HCT116 (cell line): ENCODE data around the gene CLASP1. TPM values are rescaled to one million over a fixed set of nuclear protein-coding genes. Genes with fewer than 3 reads are reported as not detected.

Experiments
- ATAC-seq: fragments of 200-7000 bp; cut with Tn5 transposase; 2 replicates; pipeline ENCODE4 v1.9.1; 2020; ENCODE audit warnings: mild to moderate bottlenecking, moderate library complexity
- BruUV-seq: library from RNA; stranded (reverse); fragments of 400-500 nt; replicated peaks from 2 replicates; lab custom pipeline; 2021; lab: Mats Ljungman, UMichigan
- CTCF ChIA-PET: fragments of 300-600 bp; sonication (Branson Sonifier 250); formaldehyde crosslinking; loops from one replicate; lab custom pipeline; 2021; ENCODE audit warnings: antibody characterized with exemption; lab: Charles Lee
- POLR2A ChIA-PET: fragments of 300-600, 350-600 bp; sonication (Branson Sonifier 250); formaldehyde crosslinking; loops from one replicate; lab custom pipeline; 2021; ENCODE audit warnings: antibody characterized with exemption; lab: Charles Lee
- RAD21 ChIA-PET, 2 experiments: fragments of 300-600 bp; sonication (Branson Sonifier 250); formaldehyde crosslinking; loops; one replicate each; lab custom pipeline; 2023; ENCODE audit warnings: low total read pairs in 2 of 2; ENCODE audit not compliant: uncharacterized antibody in 2 of 2, unreplicated experiment in 2 of 2, low non-redundant PET in 1 of 2; lab: Charles Lee
- DNase-seq: peaks from one replicate; pipeline ENCODE4 v3.0.0-alpha.2; 2010; ENCODE audit warnings: low read depth, low spot score
- H2AFZ ChIP-seq: fragments of 200-600 bp; shearing (Covaris generic), sonication (generic); 2 replicates; pipeline ENCODE4 v1.6.1; 2017; ENCODE audit warnings: low read depth, mixed run types, mixed read lengths, antibody characterized with exemption, low read length; ENCODE audit not compliant: poor library complexity, severe bottlenecking
- H3K27ac ChIP-seq: 2 replicates; pipeline ENCODE4 v1.5.1; 2012; ENCODE audit warnings: low read depth, low read length
- H3K27me3 ChIP-seq: fragments of 200-600 bp; sonication (generic); 2 replicates; pipeline ENCODE4 v1.6.1; 2016; ENCODE audit warnings: mixed run types, low read length, mixed read lengths; ENCODE audit not compliant: insufficient read depth
- H3K36me3 ChIP-seq, 2 experiments: fragments of 200-500 bp in 1 of 2; fragments of 200-600 bp in 1 of 2; sonication (Bioruptor generic) in 1 of 2; sonication (generic) in 1 of 2; 2 replicates each; pipeline versions ENCODE4 v1.5.1 to v1.6.1; 2014 to 2016; ENCODE audit warnings: low read length in 2 of 2, inconsistent platforms in 1 of 2, mixed read lengths in 1 of 2, mixed run types in 1 of 2; ENCODE audit not compliant: insufficient read depth in 2 of 2, control insufficient read depth in 1 of 2
- H3K4me1 ChIP-seq, 2 experiments: fragments of 200-600 bp in 1 of 2; sonication (generic) in 1 of 2; 2 replicates each; pipeline versions ENCODE4 v1.5.1 to v1.6.1; 2012 to 2017; ENCODE audit warnings: low read length in 2 of 2, inconsistent platforms in 1 of 2, mild to moderate bottlenecking in 1 of 2, mixed read lengths in 1 of 2, mixed run types in 1 of 2, moderate library complexity in 1 of 2; ENCODE audit not compliant: insufficient read depth in 2 of 2, control insufficient read depth in 1 of 2
- H3K4me2 ChIP-seq: fragments of 200-600 bp; sonication (generic); 2 replicates; pipeline ENCODE4 v1.6.1; 2017; ENCODE audit warnings: mixed run types, low read length, mixed read lengths
- H3K4me3 ChIP-seq, 2 experiments: fragments of 200-600 bp in 1 of 2; sonication (generic) in 1 of 2; replicated peaks in 1 of 2; 2 replicates each; pipeline ENCODE4 v1.5.1; 2011 to 2016; ENCODE audit warnings: low read length in 2 of 2, control low read depth in 1 of 2, low read depth in 1 of 2, mild to moderate bottlenecking in 1 of 2, mixed read lengths in 1 of 2, mixed run types in 1 of 2
- H3K79me2 ChIP-seq: fragments of 200-600 bp; sonication (generic); 2 replicates; pipeline ENCODE4 v1.6.1; 2017; ENCODE audit warnings: mild to moderate bottlenecking, mixed run types, low read length, moderate library complexity, mixed read lengths; ENCODE audit not compliant: insufficient read depth
- H3K9ac ChIP-seq: fragments of 200-600 bp; sonication (generic); 2 replicates; pipeline ENCODE4 v1.6.1; 2016; ENCODE audit warnings: low read length, mixed read lengths
- H3K9me2 ChIP-seq: fragments of 200-600 bp; sonication (generic), shearing (Covaris generic); 2 replicates; pipeline ENCODE4 v1.6.1; 2017; ENCODE audit warnings: mixed run types, mild to moderate bottlenecking, moderate library complexity; ENCODE audit not compliant: insufficient read depth
- H3K9me3 ChIP-seq, 2 experiments: fragments of 200-500 bp in 1 of 2; fragments of 200-600 bp in 1 of 2; sonication (Bioruptor generic) in 1 of 2; sonication (generic) in 1 of 2; 2 replicates each; pipeline ENCODE4 v1.6.1; 2014 to 2017; ENCODE audit warnings: low read length in 2 of 2, mixed read lengths in 2 of 2, inconsistent platforms in 1 of 2, low read depth in 1 of 2, mild to moderate bottlenecking in 1 of 2, mixed run types in 1 of 2, moderate library complexity in 1 of 2; ENCODE audit not compliant: control insufficient read depth in 1 of 2, insufficient read depth in 1 of 2
- H4K20me1 ChIP-seq: fragments of 200-600 bp; sonication (generic), shearing (Covaris generic); 2 replicates; pipeline ENCODE4 v1.6.1; 2017; ENCODE audit warnings: mixed run types, mild to moderate bottlenecking, moderate library complexity; ENCODE audit not compliant: insufficient read depth
- CEBPB ChIP-seq: IDR thresholded peaks from 2 replicates; pipeline ENCODE4 v1.6.1; 2012; ENCODE audit warnings: low read depth
- ELF1 ChIP-seq: IDR thresholded peaks from 2 replicates; pipeline ENCODE4 v1.6.1; 2012; ENCODE audit warnings: low read depth, borderline replicate concordance
- EZH2 ChIP-seq: fragments of 200-600 bp; sonication (generic); IDR thresholded peaks from 2 replicates; pipeline ENCODE4 v1.6.1; 2017; ENCODE audit warnings: antibody characterized with exemption, mixed run types
- EZH2phosphoT487 ChIP-seq: fragments of 200-600 bp; IDR thresholded peaks from 2 replicates; pipeline ENCODE4 v1.6.1; 2018; ENCODE audit warnings: antibody characterized with exemption, borderline replicate concordance
- FOSL1 ChIP-seq: IDR thresholded peaks from 2 replicates; pipeline ENCODE4 v1.6.1; 2012; ENCODE audit warnings: low read depth
- POLR2A ChIP-seq: IDR thresholded peaks from 2 replicates; pipeline ENCODE4 v1.7.0; 2011; ENCODE audit warnings: borderline replicate concordance; ENCODE audit not compliant: insufficient read depth, insufficient read length; ENCODE audit errors: extremely low read depth
- POLR2AphosphoS5 ChIP-seq: IDR thresholded peaks from 2 replicates; pipeline ENCODE4 v1.6.1; 2011; ENCODE audit warnings: mild to moderate bottlenecking, low read depth, low read length, moderate library complexity
- RAD21 ChIP-seq: IDR thresholded peaks from 2 replicates; pipeline ENCODE4 v1.6.1; 2012; ENCODE audit warnings: low read depth, mild to moderate bottlenecking
- SIN3A ChIP-seq: IDR thresholded peaks from 2 replicates; pipeline ENCODE4 v1.6.1; 2012; ENCODE audit warnings: low read depth
- SP1 ChIP-seq: IDR thresholded peaks from 2 replicates; pipeline ENCODE4 v1.6.1; 2012; ENCODE audit warnings: low read depth
- SRF ChIP-seq: IDR thresholded peaks from 2 replicates; pipeline ENCODE4 v1.6.1; 2012; ENCODE audit warnings: low read depth
- TCF7L2 ChIP-seq: IDR thresholded peaks from 2 replicates; pipeline ENCODE4 v1.7.0; 2011; ENCODE audit warnings: borderline replicate concordance, inconsistent platforms; ENCODE audit not compliant: insufficient read depth, insufficient read length; ENCODE audit errors: extremely low read depth
- YY1 ChIP-seq: IDR thresholded peaks from 2 replicates; pipeline ENCODE4 v1.6.1; 2011; ENCODE audit warnings: low read length, low read depth, moderate library complexity, mild to moderate bottlenecking; ENCODE audit not compliant: insufficient replicate concordance; ENCODE audit errors: extremely low read depth
- ZFX ChIP-seq: fragments of 450-650 bp; IDR thresholded peaks from 2 replicates; pipeline ENCODE4 v1.6.1; 2017
- intact Hi-C: fragments of 100-400 bp; cut with micrococcal nuclease; formaldehyde crosslinking; loops from 2 replicates; pipeline ENCODE4 v1.10.0; 2022
- total RNA-seq: library from RNA; stranded (reverse); gene quantifications from one replicate; pipeline ENCODE4 v1.2.1, GENCODE V29; 2021; ENCODE audit not compliant: unreplicated experiment
- TF ChIP-seq, protein P1 (sequence below): IDR thresholded peaks from 2 replicates; pipeline ENCODE4 v1.6.1; 2011; ENCODE audit warnings: mild to moderate bottlenecking, low read length, moderate library complexity; ENCODE audit not compliant: insufficient replicate concordance; ENCODE audit errors: extremely low read depth
- TF ChIP-seq, protein P2 (sequence below): IDR thresholded peaks from 2 replicates; pipeline ENCODE4 v1.6.1; 2012; ENCODE audit warnings: low read depth
- TF ChIP-seq, protein P3 (sequence below), 3 experiments: fragments of 200-600 bp in 1 of 3; sonication (generic) in 1 of 3; IDR thresholded peaks in 2 of 3; conservative IDR thresholded peaks in 1 of 3; 2 replicates each; pipeline ENCODE4 v1.5.1; 2012 to 2017; ENCODE audit warnings: low read depth in 2 of 3, low read length in 2 of 3, antibody characterized with exemption in 1 of 3, borderline replicate concordance in 1 of 3, control low read depth in 1 of 3, mild to moderate bottlenecking in 1 of 3, mixed read lengths in 1 of 3, mixed run types in 1 of 3, moderate library complexity in 1 of 3; ENCODE audit not compliant: insufficient read depth in 1 of 3
- TF ChIP-seq, protein P4 (sequence below): IDR thresholded peaks from 2 replicates; pipeline ENCODE4 v1.6.1; 2012
- TF ChIP-seq, protein P5 (sequence below): IDR thresholded peaks from 2 replicates; pipeline ENCODE4 v1.6.1; 2012

CLASP1 gene
- total RNA-seq, 1 experiment from 2014 or later = 41.9 TPM

DNA sequence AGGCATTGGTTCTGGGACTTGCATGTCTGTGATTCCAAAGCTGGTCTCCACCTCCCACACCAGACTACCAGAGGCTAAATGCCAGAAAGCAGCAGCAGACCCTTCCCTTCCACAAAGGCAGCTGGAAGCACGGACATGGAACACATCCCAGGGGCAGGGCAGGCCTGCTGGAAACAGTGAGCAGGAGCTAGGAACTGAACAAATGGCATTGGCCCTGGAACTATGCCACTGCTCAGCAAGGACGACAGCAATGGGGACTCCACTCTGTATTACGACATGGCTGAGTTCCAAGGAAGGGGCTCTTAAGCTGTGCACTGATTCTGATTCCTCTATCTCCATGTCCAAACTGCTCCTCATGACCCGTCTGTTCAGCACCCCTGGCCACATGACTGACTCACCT, 286.5 kb downstream of the CLASP1 start:
- BruUV-seq = no TSS peak
- Histone ChIP-seq H3K4me3 (no peak overlapping the region), H3K27ac (no peak overlapping the region), H3K4me2 (no peak overlapping the region), H3K9ac (no peak overlapping the region), H3K79me2 (no peaks in the 10 kb centered on the region), H3K9me2 (no peaks in the 10 kb centered on the region), H3K36me3 (peaks cover 0 to 5% of the 10 kb centered on the region in 2 experiments; a peak in 1 of 4 replicates), H3K9me3 (no peaks in the 10 kb centered on the region), H4K20me1 (peaks cover 4% of the 10 kb centered on the region; the same call in 1 of the 2 replicates), H3K27me3 (no peaks in the 10 kb centered on the region), H3K4me1 (peaks cover 0 to 9% of the 10 kb centered on the region in 2 experiments; a peak in 1 of 4 replicates)
- no peak for DNase-seq
- RAD21 ChIA-PET = no interaction called here
- ATAC-seq = no peak
- intact Hi-C loops = no loop called here
- CTCF ChIA-PET = interaction anchor here (1.3 kb wide), 1 partner anchor 234 kb away, joined by 4 read pairs; no protein-coding TSS in a partner anchor
- POLR2A ChIA-PET = no interaction called here
- TF ChIP-seq POLR2AphosphoS5 (no peak), EZH2 (no peak), SP1 (no peak), FOSL1 (no peak), SIN3A (no peak), ZFX (no peak), EZH2phosphoT487 (no peak), ELF1 (no peak), TCF7L2 (no peak), YY1 (no peak), POLR2A (no peak), RAD21 (no peak), SRF (no peak), CEBPB (no peak)
- TF ChIP-seq, protein P1, sequence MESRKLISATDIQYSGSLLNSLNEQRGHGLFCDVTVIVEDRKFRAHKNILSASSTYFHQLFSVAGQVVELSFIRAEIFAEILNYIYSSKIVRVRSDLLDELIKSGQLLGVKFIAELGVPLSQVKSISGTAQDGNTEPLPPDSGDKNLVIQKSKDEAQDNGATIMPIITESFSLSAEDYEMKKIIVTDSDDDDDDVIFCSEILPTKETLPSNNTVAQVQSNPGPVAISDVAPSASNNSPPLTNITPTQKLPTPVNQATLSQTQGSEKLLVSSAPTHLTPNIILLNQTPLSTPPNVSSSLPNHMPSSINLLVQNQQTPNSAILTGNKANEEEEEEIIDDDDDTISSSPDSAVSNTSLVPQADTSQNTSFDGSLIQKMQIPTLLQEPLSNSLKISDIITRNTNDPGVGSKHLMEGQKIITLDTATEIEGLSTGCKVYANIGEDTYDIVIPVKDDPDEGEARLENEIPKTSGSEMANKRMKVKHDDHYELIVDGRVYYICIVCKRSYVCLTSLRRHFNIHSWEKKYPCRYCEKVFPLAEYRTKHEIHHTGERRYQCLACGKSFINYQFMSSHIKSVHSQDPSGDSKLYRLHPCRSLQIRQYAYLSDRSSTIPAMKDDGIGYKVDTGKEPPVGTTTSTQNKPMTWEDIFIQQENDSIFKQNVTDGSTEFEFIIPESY = no peak
- TF ChIP-seq, protein P2, sequence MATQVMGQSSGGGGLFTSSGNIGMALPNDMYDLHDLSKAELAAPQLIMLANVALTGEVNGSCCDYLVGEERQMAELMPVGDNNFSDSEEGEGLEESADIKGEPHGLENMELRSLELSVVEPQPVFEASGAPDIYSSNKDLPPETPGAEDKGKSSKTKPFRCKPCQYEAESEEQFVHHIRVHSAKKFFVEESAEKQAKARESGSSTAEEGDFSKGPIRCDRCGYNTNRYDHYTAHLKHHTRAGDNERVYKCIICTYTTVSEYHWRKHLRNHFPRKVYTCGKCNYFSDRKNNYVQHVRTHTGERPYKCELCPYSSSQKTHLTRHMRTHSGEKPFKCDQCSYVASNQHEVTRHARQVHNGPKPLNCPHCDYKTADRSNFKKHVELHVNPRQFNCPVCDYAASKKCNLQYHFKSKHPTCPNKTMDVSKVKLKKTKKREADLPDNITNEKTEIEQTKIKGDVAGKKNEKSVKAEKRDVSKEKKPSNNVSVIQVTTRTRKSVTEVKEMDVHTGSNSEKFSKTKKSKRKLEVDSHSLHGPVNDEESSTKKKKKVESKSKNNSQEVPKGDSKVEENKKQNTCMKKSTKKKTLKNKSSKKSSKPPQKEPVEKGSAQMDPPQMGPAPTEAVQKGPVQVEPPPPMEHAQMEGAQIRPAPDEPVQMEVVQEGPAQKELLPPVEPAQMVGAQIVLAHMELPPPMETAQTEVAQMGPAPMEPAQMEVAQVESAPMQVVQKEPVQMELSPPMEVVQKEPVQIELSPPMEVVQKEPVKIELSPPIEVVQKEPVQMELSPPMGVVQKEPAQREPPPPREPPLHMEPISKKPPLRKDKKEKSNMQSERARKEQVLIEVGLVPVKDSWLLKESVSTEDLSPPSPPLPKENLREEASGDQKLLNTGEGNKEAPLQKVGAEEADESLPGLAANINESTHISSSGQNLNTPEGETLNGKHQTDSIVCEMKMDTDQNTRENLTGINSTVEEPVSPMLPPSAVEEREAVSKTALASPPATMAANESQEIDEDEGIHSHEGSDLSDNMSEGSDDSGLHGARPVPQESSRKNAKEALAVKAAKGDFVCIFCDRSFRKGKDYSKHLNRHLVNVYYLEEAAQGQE = no peak
- TF ChIP-seq, protein P3, sequence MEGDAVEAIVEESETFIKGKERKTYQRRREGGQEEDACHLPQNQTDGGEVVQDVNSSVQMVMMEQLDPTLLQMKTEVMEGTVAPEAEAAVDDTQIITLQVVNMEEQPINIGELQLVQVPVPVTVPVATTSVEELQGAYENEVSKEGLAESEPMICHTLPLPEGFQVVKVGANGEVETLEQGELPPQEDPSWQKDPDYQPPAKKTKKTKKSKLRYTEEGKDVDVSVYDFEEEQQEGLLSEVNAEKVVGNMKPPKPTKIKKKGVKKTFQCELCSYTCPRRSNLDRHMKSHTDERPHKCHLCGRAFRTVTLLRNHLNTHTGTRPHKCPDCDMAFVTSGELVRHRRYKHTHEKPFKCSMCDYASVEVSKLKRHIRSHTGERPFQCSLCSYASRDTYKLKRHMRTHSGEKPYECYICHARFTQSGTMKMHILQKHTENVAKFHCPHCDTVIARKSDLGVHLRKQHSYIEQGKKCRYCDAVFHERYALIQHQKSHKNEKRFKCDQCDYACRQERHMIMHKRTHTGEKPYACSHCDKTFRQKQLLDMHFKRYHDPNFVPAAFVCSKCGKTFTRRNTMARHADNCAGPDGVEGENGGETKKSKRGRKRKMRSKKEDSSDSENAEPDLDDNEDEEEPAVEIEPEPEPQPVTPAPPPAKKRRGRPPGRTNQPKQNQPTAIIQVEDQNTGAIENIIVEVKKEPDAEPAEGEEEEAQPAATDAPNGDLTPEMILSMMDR (IDR thresholded peaks at IDR 0.05 in 2 of 3, conservative IDR thresholded peaks at IDR 0.05 in 1 of 3; ENCODE audit: borderline replicate concordance in 1 of 3, insufficient read depth in 1 of 3, low read depth in 2 of 3, low read length in 2 of 3) = no peak
- TF ChIP-seq, protein P4, sequence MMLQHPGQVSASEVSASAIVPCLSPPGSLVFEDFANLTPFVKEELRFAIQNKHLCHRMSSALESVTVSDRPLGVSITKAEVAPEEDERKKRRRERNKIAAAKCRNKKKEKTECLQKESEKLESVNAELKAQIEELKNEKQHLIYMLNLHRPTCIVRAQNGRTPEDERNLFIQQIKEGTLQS = no peak
- TF ChIP-seq, protein P5, sequence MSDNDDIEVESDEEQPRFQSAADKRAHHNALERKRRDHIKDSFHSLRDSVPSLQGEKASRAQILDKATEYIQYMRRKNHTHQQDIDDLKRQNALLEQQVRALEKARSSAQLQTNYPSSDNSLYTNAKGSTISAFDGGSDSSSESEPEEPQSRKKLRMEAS = no peak
- TF ChIP-seq, all 23 proteins: peak for 0
- no peak overlapping the region for H2AFZ ChIP-seq
